ENCODE data around the gene CD99.

DNA sequence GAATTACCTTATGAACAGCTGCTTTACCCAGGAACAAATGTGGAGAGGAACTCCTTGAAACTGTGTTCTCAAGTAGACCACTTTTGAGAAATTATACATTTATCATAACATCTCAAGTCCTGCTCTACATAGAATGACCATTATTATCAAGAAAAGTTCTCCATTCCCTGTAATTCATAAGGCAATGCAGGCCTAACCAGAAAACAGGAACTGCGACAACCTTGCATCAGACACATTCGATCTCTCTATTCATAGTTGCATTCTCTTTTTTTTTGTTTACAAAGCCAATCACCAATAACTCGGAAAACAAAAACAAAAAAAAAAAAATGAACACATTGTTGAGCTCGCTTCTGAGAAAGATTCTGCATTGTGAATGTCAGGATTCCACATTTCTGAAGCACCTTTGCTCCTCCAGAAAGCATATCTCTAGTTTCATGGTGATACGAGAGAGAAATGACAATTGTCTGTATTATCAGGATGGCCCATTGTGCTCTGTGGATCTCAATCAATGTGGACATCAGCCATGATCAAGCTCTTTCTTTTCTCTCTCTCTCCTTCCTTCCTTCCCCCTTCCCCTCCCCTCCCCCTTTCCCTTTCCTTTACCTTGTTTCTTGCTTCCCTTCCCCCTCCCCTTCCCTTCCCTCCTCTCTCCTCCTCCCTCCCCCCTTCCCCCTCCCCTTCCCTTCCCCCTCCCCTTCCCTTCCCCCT is 32.4 kb upstream of the CD99 start:
- TF ChIP-seq, protein P1, sequence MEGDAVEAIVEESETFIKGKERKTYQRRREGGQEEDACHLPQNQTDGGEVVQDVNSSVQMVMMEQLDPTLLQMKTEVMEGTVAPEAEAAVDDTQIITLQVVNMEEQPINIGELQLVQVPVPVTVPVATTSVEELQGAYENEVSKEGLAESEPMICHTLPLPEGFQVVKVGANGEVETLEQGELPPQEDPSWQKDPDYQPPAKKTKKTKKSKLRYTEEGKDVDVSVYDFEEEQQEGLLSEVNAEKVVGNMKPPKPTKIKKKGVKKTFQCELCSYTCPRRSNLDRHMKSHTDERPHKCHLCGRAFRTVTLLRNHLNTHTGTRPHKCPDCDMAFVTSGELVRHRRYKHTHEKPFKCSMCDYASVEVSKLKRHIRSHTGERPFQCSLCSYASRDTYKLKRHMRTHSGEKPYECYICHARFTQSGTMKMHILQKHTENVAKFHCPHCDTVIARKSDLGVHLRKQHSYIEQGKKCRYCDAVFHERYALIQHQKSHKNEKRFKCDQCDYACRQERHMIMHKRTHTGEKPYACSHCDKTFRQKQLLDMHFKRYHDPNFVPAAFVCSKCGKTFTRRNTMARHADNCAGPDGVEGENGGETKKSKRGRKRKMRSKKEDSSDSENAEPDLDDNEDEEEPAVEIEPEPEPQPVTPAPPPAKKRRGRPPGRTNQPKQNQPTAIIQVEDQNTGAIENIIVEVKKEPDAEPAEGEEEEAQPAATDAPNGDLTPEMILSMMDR (IDR thresholded peaks at IDR 0.05), result no peak
- no peak for TF ChIP-seq POLR2A (IDR thresholded peaks at IDR 0.05)
- no peak for TF ChIP-seq EP300 (IDR thresholded peaks at IDR 0.05)
